Activated naive CD8-positive, alpha-beta T cell treated with anti-CD3 and anti-CD28 coated beads, Interleukin-2, amount 50 U/mL, for 24 hours (primary cell): ENCODE results near the gene SHB.
"Not testable (repeated sequence)": the region's sequence is repeated elsewhere in the genome, so short reads cannot be mapped to it uniquely, and the experiment has no call there.

Experiments
- ATAC-seq: fragments of 150-1000 bp; cut with Tn5 transposase; one replicate; pipeline ENCODE4 v1.10.0; 2021
- DNase-seq: peaks from one replicate; pipeline ENCODE4 v3.0.0; 2021
- H3K27ac Mint-ChIP-seq: one replicate; pipeline ENCODE4 v1.8.0; 2021; ENCODE audit warnings: mild to moderate bottlenecking, mixed read lengths
- H3K27me3 Mint-ChIP-seq: one replicate; pipeline ENCODE4 v1.8.0; 2021; ENCODE audit warnings: mixed read lengths
- H3K36me3 Mint-ChIP-seq: one replicate; pipeline ENCODE4 v1.8.0; 2021; ENCODE audit warnings: low read depth, mixed read lengths
- H3K4me1 Mint-ChIP-seq: one replicate; pipeline ENCODE4 v1.8.0; 2021; ENCODE audit warnings: mixed read lengths
- H3K4me3 Mint-ChIP-seq: one replicate; pipeline ENCODE4 v1.8.0; 2021; ENCODE audit warnings: mild to moderate bottlenecking, moderate library complexity, mixed read lengths
- H3K9me3 Mint-ChIP-seq: one replicate; pipeline ENCODE4 v1.8.0; 2021; ENCODE audit warnings: mixed read lengths

Gene SHB

GRCh38 chr9:38061326-38061977 lies 7.6 kb downstream of the SHB start:
- no peak for ATAC-seq
- no peak overlapping the region for H3K27ac Mint-ChIP-seq
- peaks cover 7% of the 10 kb centered on the region for H3K4me1 Mint-ChIP-seq
- no peak overlapping the region for H3K4me3 Mint-ChIP-seq
- DNase-seq, result no peak
- H3K9me3 Mint-ChIP-seq, result no peaks in the 10 kb centered on the region
- H3K27me3 Mint-ChIP-seq, result peaks cover 7% of the 10 kb centered on the region
- H3K36me3 Mint-ChIP-seq, result no peaks in the 10 kb centered on the region

- no peak overlapping the region for H3K27ac Mint-ChIP-seq
- no peaks in the 10 kb centered on the region for H3K36me3 Mint-ChIP-seq
- no peak for ATAC-seq
- H3K9me3 Mint-ChIP-seq, result no peaks in the 10 kb centered on the region
- DNase-seq, result no peak
- H3K27me3 Mint-ChIP-seq, result peaks cover 2% of the 10 kb centered on the region
- H3K4me1 Mint-ChIP-seq, result peaks cover 3% of the 10 kb centered on the region
- no peak overlapping the region for H3K4me3 Mint-ChIP-seq
These were observed 8.3 kb downstream of the SHB start for GRCh38 chr9:38060681-38061080.

- Mint-ChIP-seq H3K4me3 (no peak overlapping the region), H3K36me3 (no peaks in the 10 kb centered on the region), H3K27ac (no peak overlapping the region), H3K9me3 (no peaks in the 10 kb centered on the region), H3K4me1 (no peaks in the 10 kb centered on the region), H3K27me3 (no peaks in the 10 kb centered on the region)
- DNase-seq (no peak), ATAC-seq (no peak)
These were observed 9.6 kb downstream of the SHB start for GRCh38 chr9:38059233-38059936.

- Mint-ChIP-seq H3K27me3 (no peaks in the 10 kb centered on the region), H3K4me3 (no peak overlapping the region), H3K4me1 (no peaks in the 10 kb centered on the region), H3K9me3 (no peaks in the 10 kb centered on the region), H3K27ac (no peak overlapping the region), H3K36me3 (no peaks in the 10 kb centered on the region)
- DNase-seq (no peak), ATAC-seq (no peak)
These were observed 10.4 kb downstream of the SHB start for GRCh38 chr9:38058452-38059232.

- Mint-ChIP-seq H3K36me3 (no peaks in the 10 kb centered on the region), H3K4me3 (no peak overlapping the region), H3K4me1 (no peaks in the 10 kb centered on the region), H3K27me3 (no peaks in the 10 kb centered on the region), H3K9me3 (no peaks in the 10 kb centered on the region), H3K27ac (no peak overlapping the region)
- DNase-seq (no peak), ATAC-seq (no peak)
These were observed 11.4 kb downstream of the SHB start for GRCh38 chr9:38057416-38058195.

GRCh38 chr9:38054653-38055052 lies 14.4 kb downstream of the SHB start:
- ATAC-seq (no peak), DNase-seq (no peak)
- no peaks in the 10 kb centered on the region for H3K9me3 Mint-ChIP-seq
- no peaks in the 10 kb centered on the region for H3K27me3 Mint-ChIP-seq
- no peak overlapping the region for H3K4me3 Mint-ChIP-seq
- no peaks in the 10 kb centered on the region for H3K36me3 Mint-ChIP-seq
- no peak overlapping the region for H3K27ac Mint-ChIP-seq
- no peaks in the 10 kb centered on the region for H3K4me1 Mint-ChIP-seq

GRCh38 chr9:38053697-38054461 lies 15.1 kb downstream of the SHB start:
- H3K4me1 Mint-ChIP-seq, result no peaks in the 10 kb centered on the region

GRCh38 chr9:38051780-38052546 lies 17.1 kb downstream of the SHB start:
- no peak overlapping the region for H3K4me3 Mint-ChIP-seq
- H3K27me3 Mint-ChIP-seq, result no peaks in the 10 kb centered on the region
- DNase-seq (no peak), ATAC-seq (no peak)
- H3K36me3 Mint-ChIP-seq, result no peaks in the 10 kb centered on the region
- H3K4me1 Mint-ChIP-seq, result peaks cover 5% of the 10 kb centered on the region
- H3K27ac Mint-ChIP-seq, result no peak overlapping the region
- no peaks in the 10 kb centered on the region for H3K9me3 Mint-ChIP-seq

More at GRCh38 chr9:38053697-38054461, 15.1 kb downstream of the SHB start:
- Mint-ChIP-seq H3K4me3 (no peak overlapping the region), H3K9me3 (no peaks in the 10 kb centered on the region), H3K27me3 (no peaks in the 10 kb centered on the region), H3K36me3 (no peaks in the 10 kb centered on the region), H3K27ac (no peak overlapping the region)
- no peak for DNase-seq
- ATAC-seq, result no peak

- no peak overlapping the region for H3K4me3 Mint-ChIP-seq
- no peak for DNase-seq
- no peaks in the 10 kb centered on the region for H3K27me3 Mint-ChIP-seq
- no peaks in the 10 kb centered on the region for H3K36me3 Mint-ChIP-seq
- no peak for ATAC-seq
- no peaks in the 10 kb centered on the region for H3K9me3 Mint-ChIP-seq
- no peak overlapping the region for H3K27ac Mint-ChIP-seq
- H3K4me1 Mint-ChIP-seq, result peaks cover 5% of the 10 kb centered on the region
These were observed 20.6 kb downstream of the SHB start for GRCh38 chr9:38048316-38048969.

GRCh38 chr9:38047301-38048251 lies 21.5 kb downstream of the SHB start:
- Mint-ChIP-seq H3K9me3 (no peaks in the 10 kb centered on the region), H3K36me3 (no peaks in the 10 kb centered on the region), H3K27me3 (no peaks in the 10 kb centered on the region), H3K27ac (no peak overlapping the region), H3K4me3 (no peak overlapping the region), H3K4me1 (peaks cover 5% of the 10 kb centered on the region)
- DNase-seq, result no peak
- no peak for ATAC-seq

- H3K27me3 Mint-ChIP-seq, result no peaks in the 10 kb centered on the region
- no peak overlapping the region for H3K27ac Mint-ChIP-seq
- H3K9me3 Mint-ChIP-seq, result no peaks in the 10 kb centered on the region
- peaks cover 5% of the 10 kb centered on the region for H3K4me1 Mint-ChIP-seq
- no peak overlapping the region for H3K4me3 Mint-ChIP-seq
- DNase-seq (no peak), ATAC-seq (peak; percentile 14)
- H3K36me3 Mint-ChIP-seq, result no peaks in the 10 kb centered on the region
These were observed 22.2 kb downstream of the SHB start for GRCh38 chr9:38046661-38047300.

GRCh38 chr9:38045939-38046338 lies 23.1 kb downstream of the SHB start:
- H3K9me3 Mint-ChIP-seq, ATAC-seq, H3K27ac Mint-ChIP-seq, H3K4me3 Mint-ChIP-seq, H3K27me3 Mint-ChIP-seq, H3K4me1 Mint-ChIP-seq, DNase-seq, H3K36me3 Mint-ChIP-seq: not testable (repeated sequence)
